B cell (primary cell): ENCODE measurements around the gene RHOA. TPM values are rescaled to one million over a fixed set of nuclear protein-coding genes. Genes with fewer than 3 reads are reported as not detected.

Experiments
- ATAC-seq: fragments of 200-7000 bp; cut with Tn5 transposase; one replicate; pipeline ENCODE4 v1.10.0; 2021; ENCODE audit warnings: low read depth, mild to moderate bottlenecking, moderate number of reproducible peaks, moderate library complexity
- CTCF ChIA-PET: fragments of 350-600 bp; sonication (Branson Sonifier 250); formaldehyde crosslinking; loops from one replicate; lab custom pipeline; 2021; ENCODE audit warnings: antibody characterized with exemption, inconsistent platforms; lab: Charles Lee
- POLR2A ChIA-PET: fragments of 350-600 bp; sonication (Branson Sonifier 250); formaldehyde crosslinking; loops from one replicate; lab custom pipeline; 2021; ENCODE audit warnings: antibody characterized with exemption; lab: Charles Lee
- DNase-seq: peaks from one replicate; pipeline ENCODE4 v3.0.0; 2013
- H2AFZ ChIP-seq: 2 replicates; pipeline ENCODE4 v1.6.1; 2012; ENCODE audit warnings: mild to moderate bottlenecking, low read depth, low read length; ENCODE audit not compliant: insufficient read depth, poor library complexity, severe bottlenecking
- H3K27ac ChIP-seq, 2 donors: 1 replicate in 1 of 2; 2 replicates in 1 of 2; pipeline ENCODE4 v1.5.1; 2012 to 2013; ENCODE audit warnings: low read length in 2 of 2, mild to moderate bottlenecking in 2 of 2, moderate library complexity in 1 of 2
- H3K27me3 ChIP-seq, 4 experiments: fragments of 200-600 bp in 1 of 4; sonication (generic) in 1 of 4; replicated peaks in 1 of 4; 1 replicate in 2 of 4; 2 replicates in 2 of 4; pipeline versions ENCODE4 v1.6.1 to v1.7.0; 2013 to 2016; ENCODE audit warnings: low read length in 3 of 4, mild to moderate bottlenecking in 2 of 4, mixed read lengths in 1 of 4, moderate library complexity in 1 of 4; ENCODE audit not compliant: insufficient read depth in 4 of 4, control insufficient read depth in 3 of 4; ENCODE audit errors: control extremely low read depth in 1 of 4
- H3K36me3 ChIP-seq, 2 experiments: replicated peaks in 1 of 2; 1 replicate in 1 of 2; 2 replicates in 1 of 2; pipeline versions ENCODE4 v1.6.1 to v1.7.1; 2013; ENCODE audit warnings: low read length in 1 of 2; ENCODE audit not compliant: insufficient read depth in 2 of 2, control insufficient read depth in 1 of 2; ENCODE audit errors: control extremely low read depth in 1 of 2, extremely low read depth in 1 of 2
- H3K4me1 ChIP-seq, 2 donors: fragments of 200-600 bp in 1 of 2; sonication (generic) in 1 of 2; 1 replicate in 1 of 2; 2 replicates in 1 of 2; pipeline versions ENCODE4 v1.5.1 to v1.6.1; 2013 to 2017; ENCODE audit warnings: low read length in 2 of 2; ENCODE audit not compliant: control insufficient read depth in 2 of 2, insufficient read depth in 2 of 2
- H3K4me2 ChIP-seq: replicated peaks from 2 replicates; pipeline ENCODE3; 2012; ENCODE audit warnings: mild to moderate bottlenecking, low read depth, low read length; ENCODE audit not compliant: poor library complexity, severe bottlenecking
- H3K4me3 ChIP-seq, 5 experiments: fragments of 200-600 bp in 1 of 5; sonication (generic) in 1 of 5; 1 replicate in 3 of 5; 2 replicates in 2 of 5; pipeline versions ENCODE4 v1.5.1 to v1.7.0; 2011 to 2016; ENCODE audit warnings: low read length in 4 of 5, mild to moderate bottlenecking in 4 of 5, low read depth in 2 of 5, control low read depth in 1 of 5, moderate library complexity in 1 of 5; ENCODE audit not compliant: insufficient read depth in 1 of 5; ENCODE audit errors: control extremely low read depth in 1 of 5, extremely low read depth in 1 of 5
- H3K79me2 ChIP-seq: fragments of 200-600 bp; sonication (generic); one replicate; pipeline ENCODE4 v1.6.0; 2016; ENCODE audit warnings: low read length; ENCODE audit not compliant: control insufficient read depth, insufficient read depth
- H3K9ac ChIP-seq: fragments of 200-600 bp; sonication (generic); 2 replicates; pipeline ENCODE4 v1.6.1; 2017; ENCODE audit warnings: mild to moderate bottlenecking, low read length, moderate library complexity
- H3K9me3 ChIP-seq, 3 donors: one replicate each; pipeline versions ENCODE4 v1.6.1 to v1.7.1; 2013; ENCODE audit warnings: low read length in 2 of 3; ENCODE audit not compliant: control insufficient read depth in 2 of 3, insufficient read depth in 1 of 3; ENCODE audit errors: control extremely low read depth in 1 of 3
- H4K20me1 ChIP-seq: 2 replicates; pipeline ENCODE4 v1.6.0; 2012; ENCODE audit warnings: mild to moderate bottlenecking, low read length; ENCODE audit not compliant: insufficient read depth, control insufficient read depth, poor library complexity, severe bottlenecking
- H3K27ac Mint-ChIP-seq: one replicate; pipeline ENCODE4 v1.8.0; 2021; ENCODE audit warnings: mixed read lengths
- H3K27me3 Mint-ChIP-seq: one replicate; pipeline ENCODE4 v1.8.0; 2021; ENCODE audit warnings: mixed read lengths
- H3K4me1 Mint-ChIP-seq: one replicate; pipeline ENCODE4 v1.8.0; 2021; ENCODE audit warnings: mixed read lengths
- H3K4me3 Mint-ChIP-seq: one replicate; pipeline ENCODE4 v1.8.0; 2021; ENCODE audit warnings: mixed read lengths
- H3K9me3 Mint-ChIP-seq: one replicate; pipeline ENCODE4 v1.8.0; 2022; ENCODE audit warnings: mixed read lengths; ENCODE audit not compliant: insufficient read depth
- EZH2 ChIP-seq: IDR thresholded peaks from 2 replicates; pipeline ENCODE4 v1.6.1; 2012; ENCODE audit warnings: borderline replicate concordance, low read depth, mild to moderate bottlenecking, moderate library complexity, low read length; ENCODE audit not compliant: insufficient read depth, poor library complexity, severe bottlenecking
- WGBS: methylation state at CpG from one replicate; pipeline ENCODE4 v1.1.5; 2013; ENCODE audit warnings: missing lambda C conversion rate; ENCODE audit not compliant: insufficient coverage; 5-methylcytosine and 5-hydroxymethylcytosine counted together
- intact Hi-C: fragments of 100-400 bp; cut with micrococcal nuclease; formaldehyde crosslinking; loops from one replicate; pipeline ENCODE4 v1.10.0; 2022
- polyA plus RNA-seq: library from polyadenylated mRNA; depleted of rRNA; stranded (reverse); fragments of >200 nt; gene quantifications from 2 replicates; pipeline ENCODE4 v1.2.3, GENCODE V29; 2012
- total RNA-seq, 2 donors: library from RNA; stranded (reverse); fragments of 120-200 nt in 1 of 2; gene quantifications; 1 replicate in 1 of 2; 2 replicates in 1 of 2; pipeline versions ENCODE4 v1.2.3 to v1.2.4, GENCODE V29; 2013 to 2022
- TF ChIP-seq, protein P1 (sequence below): fragments of 200-600 bp; IDR thresholded peaks from one replicate; pipeline ENCODE4 v1.8.0; 2022; ENCODE audit warnings: antibody characterized with exemption, mild to moderate bottlenecking

Gene RHOA
- total and polyA plus RNA-seq, 2 donors (not counting 1 experiment from before 2014, with no cell fraction given) = 244 to 298 TPM

- intact Hi-C loops = no loop called here
- Histone ChIP-seq H3K4me3 (no peak overlapping the region), H3K79me2 (peaks cover 98% of the 10 kb centered on the region), H2AFZ (no peak overlapping the region), H3K9ac (no peak overlapping the region), H3K4me1 (peaks cover 33 to 40% of the 10 kb centered on the region in 2 donors), H3K4me2 (peak overlapping the region; percentile 33), H4K20me1 (peaks cover 97% of the 10 kb centered on the region), H3K27me3 (no peaks in the 10 kb centered on the region), H3K9me3 (no peaks in the 10 kb centered on the region), H3K36me3 (peaks cover 4 to 12% of the 10 kb centered on the region in 2 experiments), H3K27ac (peak overlapping the region in 1 of 2 donors; percentile 28)
- no peak for TF ChIP-seq EZH2
- TF ChIP-seq, protein P1, sequence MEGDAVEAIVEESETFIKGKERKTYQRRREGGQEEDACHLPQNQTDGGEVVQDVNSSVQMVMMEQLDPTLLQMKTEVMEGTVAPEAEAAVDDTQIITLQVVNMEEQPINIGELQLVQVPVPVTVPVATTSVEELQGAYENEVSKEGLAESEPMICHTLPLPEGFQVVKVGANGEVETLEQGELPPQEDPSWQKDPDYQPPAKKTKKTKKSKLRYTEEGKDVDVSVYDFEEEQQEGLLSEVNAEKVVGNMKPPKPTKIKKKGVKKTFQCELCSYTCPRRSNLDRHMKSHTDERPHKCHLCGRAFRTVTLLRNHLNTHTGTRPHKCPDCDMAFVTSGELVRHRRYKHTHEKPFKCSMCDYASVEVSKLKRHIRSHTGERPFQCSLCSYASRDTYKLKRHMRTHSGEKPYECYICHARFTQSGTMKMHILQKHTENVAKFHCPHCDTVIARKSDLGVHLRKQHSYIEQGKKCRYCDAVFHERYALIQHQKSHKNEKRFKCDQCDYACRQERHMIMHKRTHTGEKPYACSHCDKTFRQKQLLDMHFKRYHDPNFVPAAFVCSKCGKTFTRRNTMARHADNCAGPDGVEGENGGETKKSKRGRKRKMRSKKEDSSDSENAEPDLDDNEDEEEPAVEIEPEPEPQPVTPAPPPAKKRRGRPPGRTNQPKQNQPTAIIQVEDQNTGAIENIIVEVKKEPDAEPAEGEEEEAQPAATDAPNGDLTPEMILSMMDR = no peak
- H3K4me3 Mint-ChIP-seq = peak overlapping the region; percentile 29
- no CpG with 5 or more reads among the region's 1 CpG for WGBS
- H3K4me1 Mint-ChIP-seq = peaks cover 49% of the 10 kb centered on the region
- ChIA-PET POLR2A (no interaction called here), CTCF (interaction anchor here (0.7 to 1.1 kb wide), 2 partner anchors 16 to 24 kb away, joined by 3 read pairs; no protein-coding TSS in a partner anchor)
- ATAC-seq = no peak
- no peaks in the 10 kb centered on the region for H3K27me3 Mint-ChIP-seq
- H3K9me3 Mint-ChIP-seq = no peaks in the 10 kb centered on the region
- no peak overlapping the region for H3K27ac Mint-ChIP-seq
- DNase-seq = no peak
Observed at GRCh38 chr3:49385617-49386016, 26.2 kb downstream of the RHOA start.

GRCh38 chr3:49383387-49383786, 28.4 kb downstream of the RHOA start:
- H3K27ac ChIP-seq = no peak overlapping the region
- H2AFZ ChIP-seq = no peak overlapping the region
- no peak overlapping the region for H3K4me2 ChIP-seq
- peaks cover 2 to 7% of the 10 kb centered on the region in 2 experiments for H3K36me3 ChIP-seq
- no peak for TF ChIP-seq EZH2
- TF ChIP-seq, protein P1 = no peak
- H3K4me1 ChIP-seq = peaks cover 37% of the 10 kb centered on the region in 2 donors
- Mint-ChIP-seq H3K9me3 (no peaks in the 10 kb centered on the region), H3K4me1 (peaks cover 52% of the 10 kb centered on the region), H3K27ac (no peak overlapping the region), H3K27me3 (no peaks in the 10 kb centered on the region), H3K4me3 (no peak overlapping the region)
- no peak for DNase-seq
- ChIA-PET CTCF (no interaction called here), POLR2A (interaction anchor here (0.6 to 0.7 kb wide), 2 partner anchors 66 to 117 kb away, joined by 3 to 5 read pairs; no protein-coding TSS in a partner anchor)
- H3K4me3 ChIP-seq = no peak overlapping the region
- H3K9me3 ChIP-seq = peaks cover 0 to 3% (median 0%) of the 10 kb centered on the region in 3 donors
- no peak for ATAC-seq
- peaks cover 97% of the 10 kb centered on the region for H4K20me1 ChIP-seq
- no peak overlapping the region for H3K9ac ChIP-seq
- H3K79me2 ChIP-seq = peaks cover 97% of the 10 kb centered on the region
- intact Hi-C loops = no loop called here
- 91% methylated on average over 3 of the region's 5 CpGs for WGBS
- no peaks in the 10 kb centered on the region for H3K27me3 ChIP-seq
